ENCODE measurements around the gene PTER.

The PTER gene

DNA sequence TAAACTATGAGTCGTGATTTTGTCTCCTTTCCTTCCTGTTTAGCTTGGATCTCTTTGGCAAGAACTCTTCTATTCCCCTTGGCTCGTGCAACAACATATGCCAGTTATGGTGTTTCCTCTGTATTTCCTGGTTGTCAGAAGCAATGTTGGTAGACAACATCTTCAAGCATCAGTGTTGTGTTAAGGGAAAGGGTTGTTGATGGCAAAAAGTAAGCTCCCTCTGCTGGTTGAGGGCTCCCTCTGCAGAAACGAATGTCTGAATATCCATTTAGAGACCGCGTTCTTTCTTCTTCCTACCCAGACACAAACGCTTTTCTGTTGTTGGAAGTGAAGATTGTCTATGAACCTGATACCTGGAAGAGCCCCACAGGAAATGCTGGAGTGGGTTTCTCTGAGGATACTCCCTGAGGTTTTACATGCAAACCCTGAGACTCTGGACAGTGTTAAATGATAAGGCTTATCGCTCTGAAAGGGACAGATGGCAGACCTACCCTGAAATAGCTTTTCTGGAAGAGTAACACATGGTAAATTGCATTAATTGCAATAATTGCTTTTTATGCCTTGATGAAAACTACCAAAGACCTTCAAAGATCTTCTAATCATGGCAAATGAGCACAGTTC, 108.4 kb downstream of the PTER start:
- peak; percentile 10 for DNase-seq

DNA sequence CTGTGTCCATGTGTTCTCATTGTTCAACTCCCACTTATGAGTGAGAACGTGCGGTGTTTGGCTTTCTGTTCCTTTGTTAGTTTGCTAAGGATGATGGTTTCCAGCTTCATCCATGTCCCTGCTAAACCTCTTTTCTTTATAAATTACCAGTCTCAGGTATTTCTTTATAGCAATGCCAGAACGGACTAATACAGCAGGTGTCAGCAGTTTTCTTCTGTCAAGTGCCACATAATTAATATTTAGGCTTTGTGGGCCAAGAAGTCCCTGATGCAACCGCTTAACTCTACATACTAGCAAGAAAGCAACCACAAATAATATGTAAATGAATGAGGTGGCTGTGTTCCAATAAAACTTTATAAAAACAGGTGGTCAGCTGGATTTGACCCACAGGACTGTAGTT, 111.2 kb downstream of the PTER start:
- DNase-seq: no peak

DNA sequence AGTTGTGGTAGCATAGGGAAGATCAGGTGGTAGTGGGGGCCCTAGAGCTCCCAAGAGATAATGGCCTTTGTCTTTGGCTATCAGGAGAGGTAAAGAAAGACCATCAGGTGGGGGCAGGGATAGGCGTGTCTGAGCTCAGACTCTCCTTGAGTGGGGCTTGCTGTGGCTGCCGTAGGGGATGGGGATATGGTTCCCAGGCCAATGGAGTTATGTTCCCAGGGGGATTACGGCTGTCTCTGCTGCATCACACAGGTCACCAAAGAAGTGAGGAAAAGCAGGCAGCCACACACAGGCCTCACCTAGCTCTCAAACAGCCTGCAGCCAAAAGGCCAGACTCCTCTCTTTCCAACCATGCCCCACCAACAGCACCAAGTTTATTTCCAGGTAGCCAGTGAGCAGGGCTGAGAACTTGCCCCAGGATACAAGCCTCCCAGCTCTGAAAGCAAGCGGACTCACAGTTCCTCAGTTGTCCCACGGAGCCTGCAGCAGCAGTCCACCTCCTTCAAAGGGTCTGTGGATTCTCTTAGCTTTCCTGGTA, 122.5 kb downstream of the PTER start:
- DNase-seq: no peak

DNA sequence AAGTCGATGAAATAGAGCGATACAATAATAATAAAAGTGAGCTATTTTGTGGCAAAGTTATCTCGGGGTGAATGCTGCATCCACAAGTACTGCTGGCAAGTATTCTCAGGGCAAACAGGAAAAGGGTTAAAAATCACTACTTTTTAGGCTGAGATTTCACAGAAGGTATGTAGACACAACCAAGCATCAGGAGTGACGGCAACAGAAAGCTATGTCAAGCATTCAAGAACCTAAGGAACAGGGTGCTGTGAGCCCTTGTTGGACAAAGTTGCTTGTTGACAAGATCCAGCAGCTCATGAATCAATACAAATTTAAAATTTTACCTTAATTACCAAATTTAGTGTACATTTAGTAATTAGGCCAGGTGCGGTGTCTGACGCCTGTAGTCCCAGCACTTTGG, 126.1 kb downstream of the PTER start:
- DNase-seq: no peak

Measured in NCI-H226 (cell line).